Activated T-helper 1 cell treated with anti-CD3 and anti-CD28 coated beads, Interleukin-12 subunit alpha, Interleukin-12 subunit beta, Interleukin-2, Interleukin-4 antibody, amounts not matched to agents 30 ng/mL and 10 ng/mL and 1 ng/mL, durations not matched to agents 14 hours and 24 hours and 36 hours (primary cell): ENCODE results near the gene MYLK4. TPM values are rescaled to one million over a fixed set of nuclear protein-coding genes. Genes with fewer than 3 reads are reported as not detected.
A peak's percentile ranks its signal among the peaks of the same experiment; 100 is the strongest.

Experiments
- DNase-seq: peaks from one replicate; pipeline ENCODE4 v3.0.0; 2021; ENCODE audit warnings: low spot score
- H3K27ac Mint-ChIP-seq: one replicate; pipeline ENCODE4 v1.8.0; 2021; ENCODE audit warnings: mild to moderate bottlenecking, mixed read lengths
- H3K27me3 Mint-ChIP-seq: one replicate; pipeline ENCODE4 v1.8.0; 2022; ENCODE audit warnings: mild to moderate bottlenecking, moderate library complexity, mixed read lengths; ENCODE audit not compliant: insufficient read depth
- H3K36me3 Mint-ChIP-seq: one replicate; pipeline ENCODE4 v1.8.0; 2021; ENCODE audit warnings: low read depth, mixed read lengths
- H3K4me1 Mint-ChIP-seq: one replicate; pipeline ENCODE4 v1.8.0; 2021; ENCODE audit warnings: low read depth, mixed read lengths
- H3K4me3 Mint-ChIP-seq: one replicate; pipeline ENCODE4 v1.8.0; 2021; ENCODE audit warnings: mild to moderate bottlenecking, moderate library complexity, mixed read lengths
- H3K9me3 Mint-ChIP-seq: one replicate; pipeline ENCODE4 v1.8.0; 2021; ENCODE audit warnings: mixed read lengths
- intact Hi-C: fragments of 100-400 bp; cut with micrococcal nuclease; formaldehyde crosslinking; loops from one replicate; pipeline ENCODE4 v1.15.1; 2024
- total RNA-seq: library from RNA; stranded (reverse); gene quantifications from 2 replicates; pipeline ENCODE4 v1.2.3, GENCODE V29; 2022

Gene MYLK4
- total RNA-seq, 1 donor from 2014 or later, result 0.10 TPM

GRCh38 chr6:2749969-2750600 lies 637 bp downstream of the MYLK4 start:
- Mint-ChIP-seq H3K4me3 (no peak overlapping the region), H3K27ac (no peak overlapping the region), H3K4me1 (peaks cover 4% of the 10 kb centered on the region), H3K9me3 (no peaks in the 10 kb centered on the region), H3K27me3 (peaks cover 46% of the 10 kb centered on the region), H3K36me3 (no peaks in the 10 kb centered on the region)
- peak; percentile 42 for DNase-seq
- intact Hi-C loops, result loop anchor here (1.0 kb wide), 3 partner anchors 11 to 1154 kb away; no protein-coding TSS in a partner anchor

- no peak for DNase-seq
- Mint-ChIP-seq H3K9me3 (no peaks in the 10 kb centered on the region), H3K27me3 (peaks cover 37% of the 10 kb centered on the region), H3K36me3 (no peaks in the 10 kb centered on the region), H3K4me3 (no peak overlapping the region), H3K27ac (no peak overlapping the region), H3K4me1 (peaks cover 4% of the 10 kb centered on the region)
- intact Hi-C loops, result no loop called here
Measured at GRCh38 chr6:2748183-2748582, 2.5 kb downstream of the MYLK4 start.

DNA sequence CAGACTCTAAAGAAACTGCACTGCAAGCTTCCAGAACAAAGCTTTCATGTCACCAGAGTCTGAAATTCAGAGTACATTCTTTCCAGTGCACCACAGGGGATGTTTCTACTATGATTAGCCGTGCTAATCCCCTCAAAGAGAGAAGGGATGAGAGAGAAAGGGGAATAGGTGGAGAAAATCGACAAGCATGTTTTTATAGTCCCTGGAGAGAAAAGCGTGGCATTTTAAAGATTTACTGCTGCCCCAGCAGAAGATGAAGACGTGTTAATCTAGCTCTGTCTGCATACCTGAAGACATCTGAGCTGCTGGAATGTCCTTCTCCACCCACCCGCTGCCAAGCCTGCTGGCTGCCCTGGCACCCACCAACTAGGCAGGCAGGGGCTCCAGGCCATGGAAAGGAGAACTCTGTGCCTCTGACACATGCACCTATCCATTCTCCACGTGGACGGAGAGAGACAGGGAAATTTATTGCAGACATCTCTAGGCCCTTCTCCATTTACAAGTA lies 4.1 kb downstream of the MYLK4 start:
- no peak overlapping the region for H3K27ac Mint-ChIP-seq
- H3K4me3 Mint-ChIP-seq, result no peak overlapping the region
- no peaks in the 10 kb centered on the region for H3K9me3 Mint-ChIP-seq
- peaks cover 33% of the 10 kb centered on the region for H3K27me3 Mint-ChIP-seq
- intact Hi-C loops, result no loop called here
- DNase-seq, result no peak
- peaks cover 4% of the 10 kb centered on the region for H3K4me1 Mint-ChIP-seq
- H3K36me3 Mint-ChIP-seq, result no peaks in the 10 kb centered on the region

DNA sequence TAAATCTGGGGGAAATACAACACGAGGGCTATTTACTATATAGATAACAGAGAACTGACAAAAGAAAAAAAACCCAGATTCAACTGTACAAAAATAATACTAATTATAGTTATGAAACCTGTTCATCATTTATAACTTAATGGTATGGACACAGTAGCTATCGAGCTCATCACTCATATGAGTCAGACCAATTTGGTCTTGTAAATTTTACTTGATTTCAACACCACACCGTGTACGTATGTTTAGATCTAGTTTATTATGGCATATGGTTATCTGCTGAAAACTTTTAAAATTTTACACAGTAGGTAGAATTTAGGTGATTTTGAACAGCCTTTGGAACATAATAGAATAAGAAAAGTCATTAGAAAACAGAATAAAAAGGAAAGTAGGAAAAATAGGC lies 5.5 kb downstream of the MYLK4 start:
- intact Hi-C loops, result no loop called here
- peaks cover 34% of the 10 kb centered on the region for H3K27me3 Mint-ChIP-seq
- H3K9me3 Mint-ChIP-seq, result no peaks in the 10 kb centered on the region
- no peak overlapping the region for H3K4me3 Mint-ChIP-seq
- no peak for DNase-seq
- H3K27ac Mint-ChIP-seq, result no peak overlapping the region
- H3K36me3 Mint-ChIP-seq, result no peaks in the 10 kb centered on the region
- H3K4me1 Mint-ChIP-seq, result peaks cover 4% of the 10 kb centered on the region

- intact Hi-C loops, result no loop called here
Measured at GRCh38 chr6:2744778-2745177, 5.9 kb downstream of the MYLK4 start.

GRCh38 chr6:2744209-2744771 lies 6.4 kb downstream of the MYLK4 start:
- no peaks in the 10 kb centered on the region for H3K4me1 Mint-ChIP-seq
- no peak overlapping the region for H3K4me3 Mint-ChIP-seq
- H3K9me3 Mint-ChIP-seq, result no peaks in the 10 kb centered on the region
- H3K36me3 Mint-ChIP-seq, result no peaks in the 10 kb centered on the region
- peaks cover 27% of the 10 kb centered on the region for H3K27me3 Mint-ChIP-seq
- H3K27ac Mint-ChIP-seq, result no peak overlapping the region
- intact Hi-C loops, result no loop called here
- no peak for DNase-seq

More at GRCh38 chr6:2744778-2745177, 5.9 kb downstream of the MYLK4 start:
- H3K27me3 Mint-ChIP-seq, result peaks cover 29% of the 10 kb centered on the region
- peaks cover 1% of the 10 kb centered on the region for H3K4me1 Mint-ChIP-seq
- H3K27ac Mint-ChIP-seq, result no peak overlapping the region
- H3K4me3 Mint-ChIP-seq, result no peak overlapping the region
- H3K9me3 Mint-ChIP-seq, result no peaks in the 10 kb centered on the region
- no peak for DNase-seq
- H3K36me3 Mint-ChIP-seq, result no peaks in the 10 kb centered on the region

DNA sequence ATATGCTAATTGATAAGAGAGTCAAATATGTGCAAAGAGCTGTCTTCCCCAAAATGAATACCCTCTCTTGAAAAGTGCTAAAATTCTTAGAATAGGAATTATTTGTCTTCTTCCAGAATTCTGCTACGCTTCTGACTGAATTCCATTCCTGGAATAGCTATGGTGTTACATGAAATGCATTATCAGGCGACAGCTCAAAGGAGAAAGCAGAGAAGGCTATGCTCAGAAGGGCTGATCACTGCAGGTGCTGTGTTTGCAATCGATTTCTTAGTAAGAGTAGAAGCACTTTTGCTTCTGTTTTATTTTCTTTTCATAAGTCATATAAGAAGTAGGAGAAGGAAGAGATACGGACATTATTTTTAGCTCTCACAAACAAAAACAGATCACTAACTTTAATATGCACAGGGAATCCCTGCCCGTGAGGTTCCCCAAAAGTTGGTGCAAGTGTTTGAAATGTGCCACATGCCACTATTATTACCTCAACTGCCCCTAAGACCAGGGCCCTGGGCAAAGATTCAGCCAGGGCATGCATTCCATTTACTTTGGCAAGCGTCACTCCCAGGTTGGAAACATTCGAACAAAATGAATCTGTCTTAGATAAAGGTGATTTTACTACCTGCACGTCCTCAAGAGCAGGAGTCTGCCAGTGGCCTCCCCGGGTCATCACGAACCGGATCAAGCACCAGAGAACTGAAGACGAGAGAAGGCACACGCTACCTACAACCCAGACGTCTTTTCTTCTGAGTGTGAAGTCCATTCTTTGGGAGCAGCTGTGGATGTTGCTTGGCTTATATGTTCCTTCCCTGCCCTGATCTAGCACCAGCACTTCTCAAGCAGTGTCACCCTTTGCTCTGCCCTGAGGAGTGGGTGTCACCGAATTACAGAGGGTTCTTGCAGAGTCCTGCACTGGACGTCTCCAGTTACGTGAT lies 7.2 kb downstream of the MYLK4 start:
- no peaks in the 10 kb centered on the region for H3K9me3 Mint-ChIP-seq
- no peaks in the 10 kb centered on the region for H3K36me3 Mint-ChIP-seq
- H3K4me1 Mint-ChIP-seq, result peaks cover under 1% of the 10 kb centered on the region
- peaks cover 26% of the 10 kb centered on the region for H3K27me3 Mint-ChIP-seq
- DNase-seq, result no peak
- no peak overlapping the region for H3K4me3 Mint-ChIP-seq
- no peak overlapping the region for H3K27ac Mint-ChIP-seq
- intact Hi-C loops, result no loop called here

GRCh38 chr6:2741756-2742155 lies 9.0 kb downstream of the MYLK4 start:
- no peak overlapping the region for H3K4me3 Mint-ChIP-seq
- DNase-seq, result no peak
- H3K4me1 Mint-ChIP-seq, result peaks cover 5% of the 10 kb centered on the region
- no peaks in the 10 kb centered on the region for H3K9me3 Mint-ChIP-seq
- intact Hi-C loops, result no loop called here
- no peaks in the 10 kb centered on the region for H3K36me3 Mint-ChIP-seq
- H3K27me3 Mint-ChIP-seq, result peaks cover 24% of the 10 kb centered on the region
- no peak overlapping the region for H3K27ac Mint-ChIP-seq

GRCh38 chr6:2740581-2740980 lies 10.1 kb downstream of the MYLK4 start:
- intact Hi-C loops, result no loop called here
- no peak for DNase-seq
- H3K9me3 Mint-ChIP-seq, result no peaks in the 10 kb centered on the region
- H3K4me1 Mint-ChIP-seq, result peaks cover 5% of the 10 kb centered on the region
- H3K27me3 Mint-ChIP-seq, result peaks cover 18% of the 10 kb centered on the region
- no peak overlapping the region for H3K27ac Mint-ChIP-seq
- H3K36me3 Mint-ChIP-seq, result no peaks in the 10 kb centered on the region
- H3K4me3 Mint-ChIP-seq, result no peak overlapping the region

GRCh38 chr6:2739335-2739734 lies 11.4 kb downstream of the MYLK4 start:
- H3K36me3 Mint-ChIP-seq, result no peaks in the 10 kb centered on the region
- no peak for DNase-seq

GRCh38 chr6:2738373-2738979 lies 12.2 kb downstream of the MYLK4 start:
- peaks cover 15% of the 10 kb centered on the region for H3K27me3 Mint-ChIP-seq
- intact Hi-C loops, result loop anchor here (1.0 kb wide), 1 partner anchor 12 kb away; the partner anchor contains the start of gene MYLK4
- peaks cover 5% of the 10 kb centered on the region for H3K4me1 Mint-ChIP-seq
- no peak overlapping the region for H3K27ac Mint-ChIP-seq
- no peak overlapping the region for H3K4me3 Mint-ChIP-seq
- no peaks in the 10 kb centered on the region for H3K36me3 Mint-ChIP-seq
- no peaks in the 10 kb centered on the region for H3K9me3 Mint-ChIP-seq
- no peak for DNase-seq

More at GRCh38 chr6:2739335-2739734, 11.4 kb downstream of the MYLK4 start:
- Mint-ChIP-seq H3K27ac (no peak overlapping the region), H3K4me1 (peaks cover 5% of the 10 kb centered on the region), H3K4me3 (no peak overlapping the region), H3K27me3 (peaks cover 17% of the 10 kb centered on the region), H3K9me3 (no peaks in the 10 kb centered on the region)
- intact Hi-C loops, result no loop called here

GRCh38 chr6:2737885-2738284 lies 12.8 kb downstream of the MYLK4 start:
- Mint-ChIP-seq H3K36me3 (no peaks in the 10 kb centered on the region), H3K4me1 (peaks cover 11% of the 10 kb centered on the region), H3K27ac (no peak overlapping the region), H3K27me3 (peaks cover 13% of the 10 kb centered on the region), H3K9me3 (no peaks in the 10 kb centered on the region), H3K4me3 (no peak overlapping the region)
- DNase-seq, result no peak
- intact Hi-C loops, result loop anchor here (1.0 kb wide), 1 partner anchor 12 kb away; the partner anchor contains the start of gene MYLK4
